ENCODE measurements around the gene TMEM61.

DNA sequence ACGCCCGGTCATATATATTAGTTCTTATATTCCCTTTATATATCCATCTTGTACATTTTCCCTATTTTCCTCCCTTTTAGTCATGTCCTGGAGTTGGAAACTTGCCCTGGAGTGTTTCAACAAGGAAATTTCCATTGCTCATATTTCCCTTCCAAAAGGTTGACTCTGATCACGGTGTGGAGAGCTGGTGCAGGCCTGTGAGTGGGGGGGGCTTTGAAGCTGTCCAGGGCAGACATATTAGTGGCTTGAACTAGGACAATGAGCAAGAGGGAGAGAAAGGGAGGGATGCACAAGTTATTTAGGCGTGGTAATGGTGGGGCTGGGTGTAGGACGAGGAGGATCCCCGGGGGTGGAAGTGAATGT is 30.4 kb upstream of the TMEM61 start:
- TF ChIP-seq, protein P1, sequence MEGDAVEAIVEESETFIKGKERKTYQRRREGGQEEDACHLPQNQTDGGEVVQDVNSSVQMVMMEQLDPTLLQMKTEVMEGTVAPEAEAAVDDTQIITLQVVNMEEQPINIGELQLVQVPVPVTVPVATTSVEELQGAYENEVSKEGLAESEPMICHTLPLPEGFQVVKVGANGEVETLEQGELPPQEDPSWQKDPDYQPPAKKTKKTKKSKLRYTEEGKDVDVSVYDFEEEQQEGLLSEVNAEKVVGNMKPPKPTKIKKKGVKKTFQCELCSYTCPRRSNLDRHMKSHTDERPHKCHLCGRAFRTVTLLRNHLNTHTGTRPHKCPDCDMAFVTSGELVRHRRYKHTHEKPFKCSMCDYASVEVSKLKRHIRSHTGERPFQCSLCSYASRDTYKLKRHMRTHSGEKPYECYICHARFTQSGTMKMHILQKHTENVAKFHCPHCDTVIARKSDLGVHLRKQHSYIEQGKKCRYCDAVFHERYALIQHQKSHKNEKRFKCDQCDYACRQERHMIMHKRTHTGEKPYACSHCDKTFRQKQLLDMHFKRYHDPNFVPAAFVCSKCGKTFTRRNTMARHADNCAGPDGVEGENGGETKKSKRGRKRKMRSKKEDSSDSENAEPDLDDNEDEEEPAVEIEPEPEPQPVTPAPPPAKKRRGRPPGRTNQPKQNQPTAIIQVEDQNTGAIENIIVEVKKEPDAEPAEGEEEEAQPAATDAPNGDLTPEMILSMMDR (conservative IDR thresholded peaks at IDR 0.05 in 1 of 2, IDR thresholded peaks at IDR 0.05 in 1 of 2; ENCODE audit: low read depth in 1 of 2, low read length in 2 of 2): no peak
- TF ChIP-seq EZH2 (IDR thresholded peaks at IDR 0.05; ENCODE audit: low read length, missing control alignments): no peak
